Naive thymus-derived CD8-positive, alpha-beta T cell (primary cell): ENCODE measurements around the gene NRN1. TPM values are rescaled to one million over a fixed set of nuclear protein-coding genes. Genes with fewer than 3 reads are reported as not detected.
"Not testable (repeated sequence)": the region's sequence is repeated elsewhere in the genome, so short reads cannot be mapped to it uniquely, and the experiment has no call there.

Source experiments
- ATAC-seq, 2 donors: fragments of 150-1000 bp; cut with Tn5 transposase in 1 of 2; sonication (Bioruptor Pico), chemical (Tn5 transposase) in 1 of 2; 1 replicate in 1 of 2; 2 replicates in 1 of 2; pipeline ENCODE4 v1.10.0; 2021; ENCODE audit warnings: mild to moderate bottlenecking in 2 of 2, moderate library complexity in 2 of 2
- POLR2A ChIA-PET: fragments of 350-600 bp; sonication (Branson Sonifier 250); formaldehyde crosslinking; loops from one replicate; lab custom pipeline; 2021; ENCODE audit warnings: antibody characterized with exemption; lab: Charles Lee
- DNase-seq, 10 donors: peaks; one replicate each; pipeline versions ENCODE4 v3.0.0 to v3.0.0-alpha.2; 2020 to 2022
- H3K27ac Mint-ChIP-seq, 10 donors: one replicate each; pipeline ENCODE4 v1.8.0; 2020 to 2022; ENCODE audit warnings: mild to moderate bottlenecking in 10 of 10, mixed read lengths in 10 of 10, moderate library complexity in 4 of 10, inconsistent platforms in 1 of 10
- H3K27me3 Mint-ChIP-seq, 5 donors: one replicate each; pipeline ENCODE4 v1.8.0; 2021 to 2022; ENCODE audit warnings: mixed read lengths in 5 of 5
- H3K36me3 Mint-ChIP-seq, 3 donors: one replicate each; pipeline ENCODE4 v1.8.0; 2020 to 2022; ENCODE audit warnings: mixed read lengths in 3 of 3, mild to moderate bottlenecking in 2 of 3, inconsistent platforms in 1 of 3
- H3K4me1 Mint-ChIP-seq, 4 donors: one replicate each; pipeline ENCODE4 v1.8.0; 2021 to 2022; ENCODE audit warnings: mixed read lengths in 4 of 4
- H3K4me3 Mint-ChIP-seq, 10 donors: one replicate each; pipeline ENCODE4 v1.8.0; 2020 to 2022; ENCODE audit warnings: mild to moderate bottlenecking in 10 of 10, mixed read lengths in 10 of 10, moderate library complexity in 6 of 10, inconsistent platforms in 1 of 10
- H3K9me3 Mint-ChIP-seq, 9 donors: one replicate each; pipeline ENCODE4 v1.8.0; 2020 to 2022; ENCODE audit warnings: mixed read lengths in 9 of 9, mild to moderate bottlenecking in 3 of 9, inconsistent platforms in 1 of 9, moderate library complexity in 1 of 9
- polyA plus RNA-seq, 3 donors: library from polyadenylated mRNA; unstranded; fragments of 300-500 nt; fragmentation: Illumina TruSeq; gene quantifications; one replicate each; pipeline ENCODE4 v1.2.3, GENCODE V29; 2021
- total RNA-seq, 8 experiments: library from RNA in 2 of 8; stranded (reverse) in 2 of 8; gene quantifications; one replicate each; pipeline ENCODE4 v1.2.3 and lab custom pipeline; 2021 to 2026

The NRN1 gene
- total and polyA plus RNA-seq, 5 experiments from 2014 or later, result 0.11 to 0.65 (median 0.13) TPM; not detected in 2

GRCh38 chr6:5992551-5993225 is 14.0 kb downstream of the NRN1 start:
- POLR2A ChIA-PET, result no interaction called here
- Mint-ChIP-seq H3K27me3 (peaks cover 43 to 89% (median 72%) of the 10 kb centered on the region in 5 donors), H3K4me3 (no peak overlapping the region), H3K27ac (no peak overlapping the region), H3K36me3 (peaks cover 2 to 18% (median 17%) of the 10 kb centered on the region in 3 donors), H3K9me3 (peaks cover 0 to 13% (median 7%) of the 10 kb centered on the region in 9 donors), H3K4me1 (peaks cover 25 to 42% (median 37%) of the 10 kb centered on the region in 4 donors)
- no peak for ATAC-seq
- no peak for DNase-seq

- Mint-ChIP-seq H3K36me3 (peaks cover 2 to 15% (median 15%) of the 10 kb centered on the region in 3 donors), H3K27me3 (peaks cover 32 to 70% (median 57%) of the 10 kb centered on the region in 5 donors), H3K4me3 (no peak overlapping the region), H3K4me1 (peaks cover 13 to 27% (median 23%) of the 10 kb centered on the region in 4 donors), H3K27ac (no peak overlapping the region), H3K9me3 (peaks cover 0 to 10% (median 7%) of the 10 kb centered on the region in 9 donors)
- DNase-seq (no peak), ATAC-seq (no peak)
- POLR2A ChIA-PET, result no interaction called here
These were observed 15.9 kb downstream of the NRN1 start for GRCh38 chr6:5990786-5991185.

GRCh38 chr6:5989141-5989723 is 17.5 kb downstream of the NRN1 start:
- peaks cover 2 to 10% (median 5%) of the 10 kb centered on the region in 3 donors for H3K36me3 Mint-ChIP-seq
- DNase-seq, result no peak
- H3K4me1 Mint-ChIP-seq, result peaks cover 5 to 19% (median 18%) of the 10 kb centered on the region in 4 donors
- peak overlapping the region in 1 of 10 donors; percentile 6 for H3K27ac Mint-ChIP-seq
- POLR2A ChIA-PET, result interaction anchor here (0.6 to 0.7 kb wide), 2 partner anchors 9 to 18 kb away, joined by 3 to 5 read pairs; no protein-coding TSS in a partner anchor
- peaks cover 18 to 55% (median 43%) of the 10 kb centered on the region in 5 donors for H3K27me3 Mint-ChIP-seq
- no peak for ATAC-seq
- no peak overlapping the region for H3K4me3 Mint-ChIP-seq
- H3K9me3 Mint-ChIP-seq, result peaks cover 0 to 9% (median 3%) of the 10 kb centered on the region in 9 donors

GRCh38 chr6:5986861-5987260 is 19.9 kb downstream of the NRN1 start:
- POLR2A ChIA-PET, result interaction anchor here (1.6 kb wide), 1 partner anchor 11 kb away, joined by 4 read pairs; no protein-coding TSS in a partner anchor
- DNase-seq (no peak), ATAC-seq (no peak)
- Mint-ChIP-seq H3K27ac (peak overlapping the region in 1 of 10 donors; percentile 19), H3K9me3 (no peaks in the 10 kb centered on the region), H3K27me3 (peaks cover 1 to 31% (median 21%) of the 10 kb centered on the region in 5 donors), H3K36me3 (no peaks in the 10 kb centered on the region), H3K4me3 (no peak overlapping the region), H3K4me1 (peaks cover 9 to 24% (median 19%) of the 10 kb centered on the region in 4 donors)

- peaks cover 0 to 6% (median 0%) of the 10 kb centered on the region in 9 donors for H3K9me3 Mint-ChIP-seq
- H3K36me3 Mint-ChIP-seq, result peaks cover 0 to 3% (median 0%) of the 10 kb centered on the region in 3 donors
- H3K27me3 Mint-ChIP-seq, result peaks cover 0 to 12% (median 10%) of the 10 kb centered on the region in 5 donors
- peak overlapping the region in 9 of 10 donors; percentile 19 to 85 (median 46) for H3K27ac Mint-ChIP-seq
- H3K4me1 Mint-ChIP-seq, result peaks cover 9 to 29% (median 21%) of the 10 kb centered on the region in 4 donors
- peak in 2 of 10 donors; percentile 22 to 27 for DNase-seq
- peak; percentile 58 to 63 for ATAC-seq
- POLR2A ChIA-PET, result interaction anchor here (1.0 to 1.2 kb wide), 2 partner anchors 20 to 24 kb away, joined by 3 read pairs; no protein-coding TSS in a partner anchor
- peak overlapping the region in 9 of 10 donors; percentile 4 to 57 (median 20) for H3K4me3 Mint-ChIP-seq
These were observed 22.3 kb downstream of the NRN1 start for GRCh38 chr6:5984150-5985089.

- Mint-ChIP-seq H3K36me3 (peaks cover 0 to 3% (median 0%) of the 10 kb centered on the region in 3 donors), H3K27ac (no peak overlapping the region), H3K4me3 (no peak overlapping the region), H3K27me3 (peaks cover 0 to 4% (median 0%) of the 10 kb centered on the region in 5 donors), H3K9me3 (peaks cover 0 to 6% (median 0%) of the 10 kb centered on the region in 9 donors), H3K4me1 (peaks cover 9 to 24% (median 18%) of the 10 kb centered on the region in 4 donors)
- POLR2A ChIA-PET, result no interaction called here
- ATAC-seq (no peak), DNase-seq (no peak)
These were observed 25.3 kb downstream of the NRN1 start for GRCh38 chr6:5981126-5982026.

GRCh38 chr6:5979650-5980420 is 26.9 kb downstream of the NRN1 start:
- DNase-seq (no peak), ATAC-seq (no peak)
- POLR2A ChIA-PET, result no interaction called here
- Mint-ChIP-seq H3K27ac (no peak overlapping the region), H3K9me3 (peaks cover 0 to 6% (median 0%) of the 10 kb centered on the region in 9 donors), H3K36me3 (peaks cover 0 to 3% (median 0%) of the 10 kb centered on the region in 3 donors), H3K4me1 (peaks cover 9 to 23% (median 16%) of the 10 kb centered on the region in 4 donors), H3K27me3 (peaks cover 0 to 4% (median 0%) of the 10 kb centered on the region in 5 donors), H3K4me3 (no peak overlapping the region)

- POLR2A ChIA-PET, result no interaction called here
- no peak overlapping the region for H3K27ac Mint-ChIP-seq
- H3K4me1 Mint-ChIP-seq, result peaks cover 0 to 5% (median 1%) of the 10 kb centered on the region in 4 donors
- peaks cover 0 to 3% (median 0%) of the 10 kb centered on the region in 3 donors for H3K36me3 Mint-ChIP-seq
- ATAC-seq (no peak), DNase-seq (no peak)
- H3K9me3 Mint-ChIP-seq, result peaks cover 0 to 6% (median 0%) of the 10 kb centered on the region in 9 donors
- peaks cover 1 to 10% (median 8%) of the 10 kb centered on the region in 5 donors for H3K27me3 Mint-ChIP-seq
- no peak overlapping the region for H3K4me3 Mint-ChIP-seq
These were observed 29.9 kb downstream of the NRN1 start for GRCh38 chr6:5976811-5977210.

GRCh38 chr6:5968817-5969734 is 37.6 kb downstream of the NRN1 start:
- H3K4me3 Mint-ChIP-seq, result peak overlapping the region in 1 of 10 donors; percentile 38
- no peak overlapping the region for H3K27ac Mint-ChIP-seq
- DNase-seq (no peak), ATAC-seq (no peak)
- POLR2A ChIA-PET, result interaction anchor here (0.6 kb wide), 1 partner anchor 300 kb away, joined by 3 read pairs; no protein-coding TSS in a partner anchor
- no peaks in the 10 kb centered on the region for H3K36me3 Mint-ChIP-seq
- H3K4me1 Mint-ChIP-seq, result peaks cover 5 to 13% (median 10%) of the 10 kb centered on the region in 4 donors
- H3K9me3 Mint-ChIP-seq, result no peaks in the 10 kb centered on the region
- H3K27me3 Mint-ChIP-seq, result peaks cover 5 to 33% (median 10%) of the 10 kb centered on the region in 5 donors

GRCh38 chr6:5968036-5968435 is 38.7 kb downstream of the NRN1 start:
- Mint-ChIP-seq H3K27me3 (peaks cover 4 to 32% (median 10%) of the 10 kb centered on the region in 5 donors), H3K4me1 (peaks cover 5 to 13% (median 10%) of the 10 kb centered on the region in 4 donors)
- DNase-seq, H3K27ac Mint-ChIP-seq, H3K4me3 Mint-ChIP-seq, ATAC-seq, H3K9me3 Mint-ChIP-seq, H3K36me3 Mint-ChIP-seq: not testable (repeated sequence)
- POLR2A ChIA-PET, result interaction anchor here (0.6 kb wide), 1 partner anchor 299 kb away, joined by 3 read pairs; no protein-coding TSS in a partner anchor
